Mucosa of rectum (tissue), 2 donors: ENCODE measurements around the gene SLCO4A1.

ENCODE experiments used
- H3K27ac ChIP-seq, 2 donors: one replicate each; pipeline ENCODE4 v1.7.0; 2013; ENCODE audit warnings: inconsistent platforms in 2 of 2, low read depth in 2 of 2, low read length in 2 of 2
- H3K27me3 ChIP-seq, 2 donors: one replicate each; pipeline ENCODE4 v1.7.0; 2013; ENCODE audit warnings: low read length in 2 of 2; ENCODE audit not compliant: control insufficient read depth in 2 of 2, insufficient read depth in 2 of 2
- H3K36me3 ChIP-seq, 2 donors: one replicate each; pipeline ENCODE4 v1.7.0; 2013; ENCODE audit warnings: low read length in 2 of 2; ENCODE audit not compliant: control insufficient read depth in 2 of 2, insufficient read depth in 2 of 2
- H3K4me1 ChIP-seq, 2 donors: one replicate each; pipeline ENCODE4 v1.7.0; 2013; ENCODE audit warnings: low read length in 2 of 2, mild to moderate bottlenecking in 1 of 2; ENCODE audit not compliant: control insufficient read depth in 2 of 2, insufficient read depth in 2 of 2
- H3K4me3 ChIP-seq, 2 donors: one replicate each; pipeline ENCODE4 v1.7.0; 2013; ENCODE audit warnings: low read length in 2 of 2
- H3K9ac ChIP-seq, 2 donors: one replicate each; pipeline ENCODE4 v1.7.0; 2013; ENCODE audit warnings: low read length in 2 of 2, low read depth in 1 of 2, mild to moderate bottlenecking in 1 of 2
- H3K9me3 ChIP-seq, 2 donors: one replicate each; pipeline ENCODE4 v1.7.0; 2013; ENCODE audit warnings: low read length in 2 of 2; ENCODE audit not compliant: control insufficient read depth in 2 of 2
- donor health status: healthy.
- donor health status: Normal muscosa, but diverticular disease.

Gene SLCO4A1

DNA sequence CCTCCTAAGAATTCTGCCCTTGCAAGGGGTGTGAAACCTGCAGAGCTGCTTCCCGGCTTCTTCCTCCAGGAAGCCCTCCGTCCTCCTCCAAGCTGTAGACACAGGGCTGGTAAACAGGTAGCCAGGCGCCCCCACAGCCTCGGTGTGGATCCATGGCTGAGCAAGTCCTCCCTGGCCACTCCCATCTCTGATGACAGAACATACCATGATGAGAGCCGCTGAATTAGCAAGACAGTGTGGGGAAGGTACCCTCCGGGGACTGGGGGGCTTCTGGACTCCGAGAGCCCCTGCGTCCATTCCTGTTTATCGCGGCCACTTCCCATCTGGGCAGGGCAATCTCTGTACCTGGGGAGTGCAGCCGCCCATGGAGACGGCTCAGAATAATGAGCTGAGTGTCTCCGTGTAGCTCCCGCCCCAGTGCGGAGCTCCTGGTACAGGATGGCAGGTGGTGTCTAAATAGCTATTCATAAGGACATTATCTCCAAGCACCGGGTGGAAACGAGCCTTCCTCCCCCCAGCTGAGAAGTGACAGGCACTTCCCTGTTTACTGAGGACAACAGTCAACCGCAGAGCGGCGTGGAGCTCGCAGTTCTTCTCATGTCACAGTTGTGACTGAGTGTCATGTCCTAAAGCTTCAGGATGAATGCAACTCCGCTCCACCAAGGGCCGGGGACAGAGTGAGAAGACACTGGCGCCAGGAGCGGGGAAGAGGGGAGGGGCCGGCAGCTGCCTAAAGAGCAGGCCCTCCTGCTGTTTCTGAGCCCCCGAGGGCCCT, 43.7 kb downstream of the SLCO4A1 start:
- Histone ChIP-seq H3K4me1 (peaks cover 3 to 8% of the 10 kb centered on the region in 2 donors), H3K27me3 (peaks cover 4 to 7% of the 10 kb centered on the region in 2 donors), H3K36me3 (no peaks in the 10 kb centered on the region), H3K4me3 (no peak overlapping the region), H3K9me3 (no peaks in the 10 kb centered on the region), H3K27ac (peak overlapping the region in 1 of 2 donors; percentile 19), H3K9ac (no peak overlapping the region)

DNA sequence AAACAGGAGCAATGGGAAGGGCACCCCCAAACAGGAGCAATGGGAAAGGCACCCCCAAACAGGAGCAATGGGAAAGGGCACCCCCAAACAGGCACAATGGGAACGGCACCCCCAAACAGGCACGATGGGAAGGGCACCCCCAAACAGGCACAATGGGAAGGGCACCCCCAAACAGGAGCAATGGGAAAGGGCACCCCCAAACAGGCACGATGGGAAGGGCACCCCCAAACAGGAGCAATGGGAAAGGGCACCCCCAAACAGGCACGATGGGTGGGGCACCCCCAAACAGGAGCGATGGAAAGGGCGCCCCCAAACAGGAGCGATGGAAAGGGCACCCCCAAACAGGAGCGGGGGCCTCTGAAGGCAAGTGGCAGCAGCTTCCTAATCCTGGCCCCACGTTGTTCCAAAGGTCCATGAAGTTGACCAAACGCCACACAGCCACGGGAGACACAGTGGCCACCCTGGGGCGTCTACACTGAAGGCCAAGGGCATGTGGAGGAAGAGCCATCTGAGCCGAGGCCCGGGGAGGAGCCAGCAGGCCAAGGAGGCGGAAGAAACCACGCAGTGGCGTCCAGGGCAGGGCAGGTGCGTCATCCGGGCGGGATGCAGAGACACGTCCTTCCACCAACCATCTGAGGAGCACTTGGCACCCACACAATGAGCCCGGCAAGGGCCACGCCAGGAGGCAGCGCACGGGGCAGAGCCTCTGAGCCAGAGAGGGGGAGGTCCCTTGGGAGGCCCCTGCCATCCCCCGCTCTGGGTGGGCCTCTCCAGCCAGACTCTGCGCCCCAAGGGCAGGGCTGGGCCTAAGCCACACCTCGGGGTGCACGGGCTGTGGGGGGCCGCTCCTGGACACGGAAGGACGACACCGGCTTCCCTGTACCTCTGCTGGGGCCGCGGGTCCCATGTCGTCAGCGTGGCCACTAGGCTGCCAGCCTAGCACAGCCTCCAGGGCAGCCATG, 44.8 kb downstream of the SLCO4A1 start:
- H3K4me3 ChIP-seq, result no peak overlapping the region
- H3K9me3 ChIP-seq, result no peaks in the 10 kb centered on the region
- H3K36me3 ChIP-seq, result no peaks in the 10 kb centered on the region
- no peak overlapping the region for H3K27ac ChIP-seq
- H3K4me1 ChIP-seq, result peaks cover 3 to 8% of the 10 kb centered on the region in 2 donors
- peaks cover 4 to 7% of the 10 kb centered on the region in 2 donors for H3K27me3 ChIP-seq
- H3K9ac ChIP-seq, result no peak overlapping the region

DNA sequence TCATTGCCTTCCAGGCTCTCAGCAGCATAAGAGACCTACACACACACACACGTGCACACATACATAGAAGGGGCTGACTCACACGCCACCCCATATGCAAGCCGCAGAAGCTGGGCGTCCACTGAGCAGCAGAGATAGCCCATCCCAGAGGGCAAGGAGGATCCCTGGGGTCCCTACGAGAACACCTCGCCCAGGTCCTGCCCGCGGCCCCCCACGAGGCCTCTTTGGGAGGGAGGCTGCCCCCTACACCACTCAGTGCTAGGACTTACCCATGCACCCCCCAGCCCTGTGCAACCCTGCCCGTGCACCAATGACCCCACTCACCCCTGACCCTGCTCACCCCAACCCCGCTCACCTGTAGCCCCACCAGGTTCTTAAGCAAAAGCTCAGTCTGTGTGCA, 45.8 kb downstream of the SLCO4A1 start:
- Histone ChIP-seq H3K4me1 (peaks cover 3 to 8% of the 10 kb centered on the region in 2 donors), H3K4me3 (no peak overlapping the region), H3K36me3 (no peaks in the 10 kb centered on the region), H3K27ac (no peak overlapping the region), H3K27me3 (peaks cover 4 to 7% of the 10 kb centered on the region in 2 donors), H3K9ac (no peak overlapping the region), H3K9me3 (no peaks in the 10 kb centered on the region)

DNA sequence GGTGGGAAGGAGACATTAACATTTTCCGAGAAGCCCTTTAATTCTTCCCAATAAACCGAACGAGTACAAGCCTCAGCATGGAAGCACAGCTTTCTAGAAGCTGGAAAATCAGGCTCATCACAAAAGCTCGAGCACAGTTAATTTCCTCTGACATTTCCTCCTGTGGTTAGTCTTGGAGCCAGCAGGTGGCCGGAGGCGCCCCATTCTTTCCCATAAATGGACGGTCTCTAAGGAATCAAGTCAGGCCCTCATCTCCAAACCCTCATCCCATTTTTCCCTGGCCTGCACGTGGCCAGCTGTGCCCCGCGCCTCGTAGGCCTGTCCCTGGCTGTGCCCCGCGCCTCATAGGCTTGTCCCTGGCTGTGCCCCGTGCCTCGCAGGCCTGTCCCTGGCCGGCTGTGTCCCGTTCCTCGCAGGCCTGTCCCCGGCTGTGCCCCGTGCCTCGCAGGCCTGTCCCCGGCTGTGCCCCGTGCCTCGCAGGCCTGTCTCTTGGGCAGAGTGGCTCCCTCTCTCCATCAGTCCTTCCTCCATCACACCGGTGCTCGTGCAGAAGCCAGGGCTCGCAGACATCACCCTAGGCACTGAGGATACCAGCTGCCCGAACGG, 46.7 kb downstream of the SLCO4A1 start:
- no peak overlapping the region for H3K9ac ChIP-seq
- no peak overlapping the region for H3K4me3 ChIP-seq
- no peak overlapping the region for H3K27ac ChIP-seq
- peaks cover 4 to 7% of the 10 kb centered on the region in 2 donors for H3K27me3 ChIP-seq
- H3K9me3 ChIP-seq, result no peaks in the 10 kb centered on the region
- H3K4me1 ChIP-seq, result peaks cover 3 to 8% of the 10 kb centered on the region in 2 donors
- no peaks in the 10 kb centered on the region for H3K36me3 ChIP-seq

DNA sequence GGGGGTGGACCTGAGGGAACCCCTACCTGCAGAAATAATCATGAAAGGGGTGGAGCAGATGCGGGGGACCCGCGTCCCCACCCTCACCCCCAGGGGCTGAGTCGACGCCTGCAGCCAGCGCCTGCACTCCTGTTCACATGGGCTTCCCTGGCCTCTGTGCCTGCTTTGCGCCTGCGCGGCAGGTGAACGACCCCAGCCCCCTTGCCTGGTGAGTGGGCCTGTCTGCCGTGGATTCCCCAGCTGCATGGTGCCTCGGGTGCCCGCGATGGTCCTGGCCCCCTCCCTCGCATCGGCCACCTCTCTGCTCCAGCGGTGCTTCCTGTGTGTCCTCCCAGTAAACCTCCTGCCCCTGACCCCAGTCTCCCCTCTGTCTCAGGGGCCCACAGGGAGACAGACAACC, 47.6 kb downstream of the SLCO4A1 start:
- no peak overlapping the region for H3K9ac ChIP-seq
- H3K27me3 ChIP-seq, result peaks cover 4 to 7% of the 10 kb centered on the region in 2 donors
- H3K4me1 ChIP-seq, result peaks cover 3 to 8% of the 10 kb centered on the region in 2 donors
- no peak overlapping the region for H3K4me3 ChIP-seq
- no peak overlapping the region for H3K27ac ChIP-seq
- no peaks in the 10 kb centered on the region for H3K9me3 ChIP-seq
- no peaks in the 10 kb centered on the region for H3K36me3 ChIP-seq

DNA sequence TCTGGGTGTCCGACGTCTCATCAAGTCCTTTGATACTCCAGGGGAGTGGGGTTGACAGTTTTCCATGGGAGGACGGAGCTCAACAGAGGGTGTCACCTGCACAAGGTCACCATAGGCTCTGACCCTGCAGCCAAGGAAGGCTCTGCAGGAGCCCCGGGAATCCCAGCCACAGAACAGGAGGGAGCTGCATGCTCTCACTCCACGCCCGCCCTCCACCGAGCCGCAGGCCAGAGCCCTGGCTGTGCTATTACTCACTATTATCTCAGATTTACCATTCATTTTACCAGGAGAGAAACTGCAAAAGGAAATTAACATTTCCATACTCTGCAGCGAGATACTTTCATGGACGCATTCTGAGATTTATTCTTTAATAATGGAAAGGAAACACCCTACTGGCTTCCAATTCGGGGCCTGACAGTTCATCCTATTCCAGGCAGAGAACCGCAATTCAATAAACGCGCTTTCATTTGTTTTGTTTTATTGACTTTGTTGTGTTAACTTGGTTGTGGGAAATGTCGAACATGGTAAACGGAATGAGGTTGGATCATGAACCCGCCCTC, 48.0 kb downstream of the SLCO4A1 start:
- Histone ChIP-seq H3K27ac (no peak overlapping the region), H3K9ac (no peak overlapping the region), H3K27me3 (peaks cover 6 to 8% of the 10 kb centered on the region in 2 donors), H3K4me3 (no peak overlapping the region), H3K36me3 (no peaks in the 10 kb centered on the region), H3K9me3 (no peaks in the 10 kb centered on the region), H3K4me1 (peaks cover 3 to 8% of the 10 kb centered on the region in 2 donors)

DNA sequence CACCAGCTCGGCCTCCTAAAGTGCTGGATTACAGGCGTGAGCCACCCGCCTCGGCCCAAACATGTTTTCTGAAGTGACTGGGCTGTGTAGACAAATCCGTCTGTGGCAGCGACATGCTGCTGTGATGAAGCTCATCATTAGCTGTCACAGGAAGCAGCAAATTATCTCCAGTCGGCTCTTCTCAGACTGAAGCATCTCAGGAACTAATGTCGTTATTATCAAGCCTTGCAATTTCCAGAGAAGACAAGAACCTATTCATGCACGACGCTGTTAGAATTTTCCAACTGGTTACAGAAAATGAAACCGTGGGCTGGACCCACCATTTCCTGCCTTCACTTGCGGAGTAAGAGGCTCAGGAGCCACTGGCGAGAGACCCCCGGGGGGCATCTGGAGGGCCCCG, 49.2 kb downstream of the SLCO4A1 start:
- H3K27me3 ChIP-seq, result peaks cover 0 to 12% of the 10 kb centered on the region in 2 donors
- H3K4me3 ChIP-seq, result no peak overlapping the region
- no peaks in the 10 kb centered on the region for H3K9me3 ChIP-seq
- no peaks in the 10 kb centered on the region for H3K36me3 ChIP-seq
- H3K27ac ChIP-seq, result no peak overlapping the region
- no peak overlapping the region for H3K9ac ChIP-seq
- H3K4me1 ChIP-seq, result no peaks in the 10 kb centered on the region

DNA sequence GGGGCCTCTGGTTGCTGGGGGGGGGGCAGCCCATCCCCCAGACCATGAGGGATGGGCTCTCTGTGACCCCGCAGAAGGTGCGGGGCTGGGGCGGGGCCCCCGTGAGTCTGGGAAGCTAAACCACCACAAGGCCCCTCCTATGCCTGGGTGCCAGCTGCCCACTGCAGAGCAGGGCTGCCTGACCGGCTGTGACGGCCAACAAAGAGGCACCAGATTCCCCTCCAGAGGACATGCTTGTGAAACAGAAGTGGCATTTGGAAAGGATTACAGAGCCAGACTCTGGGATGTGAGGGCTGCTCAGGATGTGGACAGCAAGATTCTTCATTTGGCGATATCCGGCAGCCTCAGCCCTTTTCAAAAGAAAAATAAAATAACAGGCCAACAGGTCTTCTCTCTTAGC, 49.9 kb downstream of the SLCO4A1 start:
- no peak overlapping the region for H3K27ac ChIP-seq
- no peaks in the 10 kb centered on the region for H3K36me3 ChIP-seq
- H3K4me1 ChIP-seq, result peaks cover 0 to 3% of the 10 kb centered on the region in 2 donors
- no peaks in the 10 kb centered on the region for H3K9me3 ChIP-seq
- H3K4me3 ChIP-seq, result no peak overlapping the region
- H3K9ac ChIP-seq, result no peak overlapping the region
- H3K27me3 ChIP-seq, result peaks cover 0 to 12% of the 10 kb centered on the region in 2 donors

DNA sequence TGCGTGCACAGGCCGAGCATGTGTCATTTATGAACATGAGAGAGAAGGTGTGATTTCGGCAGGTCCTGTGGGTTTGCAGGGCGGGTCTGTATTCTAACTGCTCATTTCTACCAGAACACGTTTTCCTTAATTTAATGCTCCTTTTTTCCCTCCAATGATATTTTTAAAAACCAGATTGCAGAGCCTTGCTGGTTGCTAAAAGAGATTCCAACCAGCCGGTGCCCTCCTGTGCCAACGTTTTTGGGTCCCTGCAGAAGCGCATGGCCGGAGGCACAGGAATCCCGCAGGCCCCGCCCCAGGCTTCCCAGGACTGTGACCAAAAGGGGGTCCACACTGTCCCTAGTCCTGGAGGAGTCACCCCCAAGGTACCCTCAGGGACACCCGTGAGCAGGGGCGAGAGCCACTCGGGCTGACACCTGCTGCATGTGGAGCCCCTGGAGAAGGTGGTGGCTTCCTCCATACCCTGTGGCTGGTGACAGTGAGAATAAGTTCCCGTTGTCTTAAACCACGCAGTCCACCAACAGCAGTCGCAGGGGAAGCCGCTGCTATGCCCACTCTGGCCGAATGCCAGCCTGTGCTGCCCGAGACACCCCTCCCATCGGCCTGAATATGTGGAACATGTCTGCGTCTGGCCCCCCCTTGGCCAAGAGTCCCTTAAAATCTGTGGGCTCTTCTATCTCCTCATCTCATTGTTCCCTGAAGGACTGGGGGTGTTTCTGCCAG, 50.7 kb downstream of the SLCO4A1 start:
- no peak overlapping the region for H3K27ac ChIP-seq
- H3K36me3 ChIP-seq, result no peaks in the 10 kb centered on the region
- no peak overlapping the region for H3K4me3 ChIP-seq
- H3K9me3 ChIP-seq, result no peaks in the 10 kb centered on the region
- peaks cover 0 to 3% of the 10 kb centered on the region in 2 donors for H3K4me1 ChIP-seq
- no peak overlapping the region for H3K9ac ChIP-seq
- H3K27me3 ChIP-seq, result peaks cover 0 to 12% of the 10 kb centered on the region in 2 donors
